Right atrium auricular region (tissue), 2 donors: ENCODE results near the gene TMEM26. TPM values are rescaled to one million over a fixed set of nuclear protein-coding genes. Genes with fewer than 3 reads are reported as not detected.

Experiments used
- DNase-seq: peaks from one replicate; pipeline ENCODE4 v3.0.0-alpha.2; 2019; ENCODE audit warnings: low spot score
- H3K27ac ChIP-seq, 2 donors: fragments of 200-600 bp; sonication (generic); 1 replicate in 1 of 2; 2 replicates in 1 of 2; pipeline ENCODE4 v1.5.1; 2016 to 2019
- H3K27me3 ChIP-seq, 2 donors: fragments of 200-600 bp; sonication (generic); one replicate each; pipeline versions ENCODE4 v1.5.1 to v1.6.0; 2017 to 2019
- H3K36me3 ChIP-seq: fragments of 200-600 bp; sonication (generic); one replicate; pipeline ENCODE4 v1.5.1; 2016
- H3K4me1 ChIP-seq, 2 donors: fragments of 200-600 bp; sonication (generic); one replicate each; pipeline versions ENCODE4 v1.5.1 to v1.6.0; 2017 to 2019
- H3K4me3 ChIP-seq, 2 donors: fragments of 200-600 bp; sonication (generic); 1 replicate in 1 of 2; 2 replicates in 1 of 2; pipeline ENCODE4 v1.5.1; 2017 to 2019; ENCODE audit warnings: mild to moderate bottlenecking in 1 of 2, moderate library complexity in 1 of 2
- H3K9me3 ChIP-seq, 2 donors: fragments of 200-600 bp; sonication (generic); one replicate each; pipeline ENCODE4 v1.5.1; 2019
- total RNA-seq, 2 donors: library from RNA; depleted of rRNA; stranded (reverse); fragments of >200 nt; gene quantifications; one replicate each; pipeline ENCODE4 v1.1.0, GENCODE V29; 2016
- TF ChIP-seq, protein P1 (sequence below), 2 donors: fragments of 200-600 bp; sonication (generic); IDR thresholded peaks; one replicate each; pipeline ENCODE4 v1.5.1; 2019; ENCODE audit warnings: antibody characterized with exemption in 2 of 2

TMEM26 gene
- total RNA-seq, 2 donors from 2014 or later = 0.08 to 0.11 TPM

DNA sequence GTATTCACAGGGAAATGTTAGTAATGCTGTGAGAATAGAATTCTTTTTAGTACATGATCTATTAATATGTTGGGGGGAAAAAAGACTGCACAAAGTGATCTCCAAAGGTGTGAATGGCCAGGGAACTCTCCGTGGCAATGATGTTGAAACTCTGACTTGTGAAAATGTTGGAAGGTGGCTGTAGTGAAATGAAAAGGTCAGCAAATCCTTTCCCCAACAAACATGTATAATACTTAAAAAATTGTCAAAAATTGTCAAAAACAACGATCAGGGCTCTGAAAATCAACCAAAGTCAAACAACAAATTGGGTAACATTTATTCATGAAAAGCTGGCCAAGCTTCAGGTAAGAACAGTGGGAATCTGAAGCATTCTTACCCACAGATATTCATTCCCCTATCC is 35.5 kb downstream of the TMEM26 start:
- H3K27me3 ChIP-seq = no peaks in the 10 kb centered on the region
- TF ChIP-seq, protein P1, sequence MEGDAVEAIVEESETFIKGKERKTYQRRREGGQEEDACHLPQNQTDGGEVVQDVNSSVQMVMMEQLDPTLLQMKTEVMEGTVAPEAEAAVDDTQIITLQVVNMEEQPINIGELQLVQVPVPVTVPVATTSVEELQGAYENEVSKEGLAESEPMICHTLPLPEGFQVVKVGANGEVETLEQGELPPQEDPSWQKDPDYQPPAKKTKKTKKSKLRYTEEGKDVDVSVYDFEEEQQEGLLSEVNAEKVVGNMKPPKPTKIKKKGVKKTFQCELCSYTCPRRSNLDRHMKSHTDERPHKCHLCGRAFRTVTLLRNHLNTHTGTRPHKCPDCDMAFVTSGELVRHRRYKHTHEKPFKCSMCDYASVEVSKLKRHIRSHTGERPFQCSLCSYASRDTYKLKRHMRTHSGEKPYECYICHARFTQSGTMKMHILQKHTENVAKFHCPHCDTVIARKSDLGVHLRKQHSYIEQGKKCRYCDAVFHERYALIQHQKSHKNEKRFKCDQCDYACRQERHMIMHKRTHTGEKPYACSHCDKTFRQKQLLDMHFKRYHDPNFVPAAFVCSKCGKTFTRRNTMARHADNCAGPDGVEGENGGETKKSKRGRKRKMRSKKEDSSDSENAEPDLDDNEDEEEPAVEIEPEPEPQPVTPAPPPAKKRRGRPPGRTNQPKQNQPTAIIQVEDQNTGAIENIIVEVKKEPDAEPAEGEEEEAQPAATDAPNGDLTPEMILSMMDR (IDR thresholded peaks at IDR 0.05) = no peak
- DNase-seq = no peak
- peaks cover 0 to 34% of the 10 kb centered on the region in 2 donors for H3K9me3 ChIP-seq
- H3K27ac ChIP-seq = no peak overlapping the region
- no peak overlapping the region for H3K4me3 ChIP-seq
- no peaks in the 10 kb centered on the region for H3K4me1 ChIP-seq
- no peaks in the 10 kb centered on the region for H3K36me3 ChIP-seq

DNA sequence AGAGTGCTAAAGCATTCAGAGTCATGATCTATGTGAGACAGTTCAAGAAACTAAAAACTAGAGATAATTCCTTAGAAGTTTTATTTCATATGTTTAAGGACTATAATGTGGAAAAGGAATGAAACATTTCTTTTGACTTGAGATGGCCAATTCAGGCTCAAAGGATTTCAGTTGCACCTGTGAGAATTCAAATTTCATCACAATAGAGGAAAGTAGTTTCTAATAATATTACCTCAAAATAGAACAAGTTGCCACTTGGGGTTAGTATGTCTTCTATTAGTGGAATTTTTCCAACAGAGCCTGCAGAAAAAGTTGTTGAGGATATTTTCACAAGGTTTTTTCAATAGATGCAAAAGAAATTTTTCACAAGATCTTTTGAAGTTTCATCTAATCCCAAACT is 37.4 kb downstream of the TMEM26 start:
- Histone ChIP-seq H3K36me3 (no peaks in the 10 kb centered on the region), H3K27ac (no peak overlapping the region), H3K27me3 (no peaks in the 10 kb centered on the region), H3K4me1 (no peaks in the 10 kb centered on the region), H3K4me3 (no peak overlapping the region), H3K9me3 (peaks cover 0 to 17% of the 10 kb centered on the region in 2 donors)
- no peak for DNase-seq
- TF ChIP-seq, protein P1 (IDR thresholded peaks at IDR 0.05) = no peak

DNA sequence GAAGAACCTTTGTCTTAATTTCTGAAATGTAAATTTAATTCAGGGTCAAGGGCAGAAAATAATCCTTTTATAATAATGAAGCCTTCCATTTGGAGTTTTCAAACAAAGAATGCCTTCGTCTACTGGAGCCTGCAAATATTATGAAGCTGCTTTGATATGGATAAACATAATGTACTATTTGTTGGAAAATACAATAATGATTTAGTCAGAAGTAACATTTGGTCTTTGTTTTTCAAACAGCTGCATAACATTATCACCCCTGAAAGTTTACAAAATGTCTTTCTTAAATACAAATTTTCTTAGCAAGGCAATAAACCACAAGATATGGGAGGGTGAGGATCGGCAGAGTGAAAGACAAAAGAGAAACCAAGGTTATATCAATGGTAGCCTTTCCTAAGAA is 41.5 kb downstream of the TMEM26 start:
- Histone ChIP-seq H3K9me3 (no peaks in the 10 kb centered on the region), H3K27ac (no peak overlapping the region), H3K4me1 (no peaks in the 10 kb centered on the region), H3K27me3 (no peaks in the 10 kb centered on the region), H3K36me3 (no peaks in the 10 kb centered on the region), H3K4me3 (no peak overlapping the region)
- DNase-seq = no peak
- TF ChIP-seq, protein P1 (IDR thresholded peaks at IDR 0.05) = no peak

DNA sequence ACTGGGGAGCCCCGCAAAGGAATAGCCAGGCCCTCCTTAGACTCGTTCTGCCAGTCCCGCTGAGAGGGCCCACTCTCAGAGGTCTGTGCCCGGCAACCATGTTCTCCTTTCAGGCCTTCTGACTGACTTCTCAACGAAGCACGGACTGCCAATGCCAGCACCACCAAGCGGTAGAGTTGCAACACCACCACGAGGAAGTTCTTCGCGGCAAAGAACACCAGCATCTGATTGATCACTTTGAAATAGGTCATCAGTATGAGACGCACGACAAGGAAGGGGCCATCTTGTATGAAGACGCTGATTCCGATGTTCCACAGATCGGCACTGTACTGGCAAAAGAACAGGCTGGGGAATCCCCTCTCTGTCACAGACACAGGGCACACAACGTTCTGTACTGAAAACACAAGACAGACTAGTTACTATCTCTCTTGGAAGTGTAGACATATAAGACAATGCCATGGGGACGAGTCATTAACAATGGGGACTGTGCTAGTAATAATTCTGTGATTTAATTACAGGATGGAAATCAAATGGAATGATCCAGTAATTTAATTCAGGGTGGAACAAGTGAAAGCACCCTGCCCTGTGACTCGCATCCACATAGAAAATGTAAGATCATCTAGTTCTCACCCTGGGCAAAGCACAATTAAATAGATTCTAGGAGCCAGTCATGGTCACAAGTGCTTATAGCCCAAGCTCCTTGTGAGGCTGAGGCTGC is 42.7 kb downstream of the TMEM26 start:
- H3K4me3 ChIP-seq = no peak overlapping the region
- TF ChIP-seq, protein P1 (IDR thresholded peaks at IDR 0.05) = no peak
- no peak for DNase-seq
- H3K36me3 ChIP-seq = no peaks in the 10 kb centered on the region
- no peaks in the 10 kb centered on the region for H3K4me1 ChIP-seq
- no peaks in the 10 kb centered on the region for H3K9me3 ChIP-seq
- H3K27me3 ChIP-seq = no peaks in the 10 kb centered on the region
- no peak overlapping the region for H3K27ac ChIP-seq

DNA sequence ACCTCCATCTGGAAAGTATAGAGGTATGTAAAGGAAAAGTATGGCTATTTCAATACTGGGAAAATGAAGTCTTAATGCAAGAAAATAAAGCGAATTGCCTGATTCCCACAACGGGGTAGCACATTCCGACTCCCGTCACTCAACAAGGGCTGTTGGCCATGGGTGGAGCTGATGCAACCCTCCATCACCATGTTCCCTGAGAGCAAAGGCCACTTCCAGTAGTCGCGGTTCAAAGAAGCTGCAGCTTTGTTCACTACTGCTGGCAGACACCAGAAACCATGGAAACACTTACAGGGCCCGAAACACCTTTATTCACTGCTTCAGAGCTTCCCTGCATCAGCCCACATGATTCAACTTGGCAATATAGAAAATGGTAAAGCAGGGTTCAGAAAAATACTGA is 44.0 kb downstream of the TMEM26 start:
- H3K36me3 ChIP-seq = no peaks in the 10 kb centered on the region
- H3K27me3 ChIP-seq = no peaks in the 10 kb centered on the region
- TF ChIP-seq, protein P1 (IDR thresholded peaks at IDR 0.05) = no peak
- H3K9me3 ChIP-seq = no peaks in the 10 kb centered on the region
- no peak overlapping the region for H3K27ac ChIP-seq
- DNase-seq = no peak
- H3K4me1 ChIP-seq = no peaks in the 10 kb centered on the region
- no peak overlapping the region for H3K4me3 ChIP-seq

DNA sequence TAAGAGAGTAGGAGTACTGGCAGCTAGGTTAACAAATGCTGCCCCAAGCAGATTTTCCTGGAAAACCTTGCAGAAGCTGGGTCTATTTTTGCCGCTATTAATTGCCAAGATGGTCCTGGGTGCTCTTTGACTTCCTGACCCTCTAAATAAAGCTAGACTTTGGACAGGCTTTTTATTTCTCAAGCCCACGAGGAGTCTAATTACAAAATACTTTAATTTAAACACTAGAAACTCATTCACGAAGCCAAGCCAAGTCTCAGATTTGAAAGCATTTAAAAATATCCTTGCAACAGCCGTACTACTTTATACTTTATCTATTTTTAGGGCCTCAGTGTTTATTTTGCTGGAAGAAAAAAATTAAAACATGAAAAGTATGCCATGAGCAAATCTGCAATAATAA is 45.1 kb downstream of the TMEM26 start:
- Histone ChIP-seq H3K4me1 (no peaks in the 10 kb centered on the region), H3K27me3 (no peaks in the 10 kb centered on the region), H3K36me3 (no peaks in the 10 kb centered on the region), H3K4me3 (no peak overlapping the region), H3K27ac (no peak overlapping the region), H3K9me3 (no peaks in the 10 kb centered on the region)
- DNase-seq = no peak
- TF ChIP-seq, protein P1 (IDR thresholded peaks at IDR 0.05) = no peak
